Stimulated activated CD4-positive, alpha-beta T cell treated with anti-CD3 and anti-CD28 coated beads, TNF-alpha, amount 100 ng/mL, for 1 hour (primary cell): ENCODE data around the gene HADHB.
"Not testable (repeated sequence)": the region's sequence is repeated elsewhere in the genome, so short reads cannot be mapped to it uniquely, and the experiment has no call there.

Source experiments
- DNase-seq, 3 donors: peaks; one replicate each; pipeline ENCODE4 v3.0.0-alpha.2; 2020; ENCODE audit warnings: low read depth in 3 of 3, low spot score in 1 of 3

HADHB gene

GRCh38 chr2:26243470-26244308 lies 1.1 kb upstream of the HADHB start:
- DNase-seq: no peak

GRCh38 chr2:26245231-26245732 lies 543 bp downstream of the HADHB start:
- peak; percentile 9 to 41 (median 35) for DNase-seq

GRCh38 chr2:26245810-26246209 lies 1.1 kb downstream of the HADHB start:
- no peak for DNase-seq

- no peak for DNase-seq
These were observed 2.1 kb downstream of the HADHB start for GRCh38 chr2:26246818-26247217.

GRCh38 chr2:26249625-26250024 lies 4.9 kb downstream of the HADHB start:
- DNase-seq: no peak

GRCh38 chr2:26251893-26252292 lies 7.2 kb downstream of the HADHB start:
- no peak for DNase-seq

GRCh38 chr2:26255759-26256384 lies 11.1 kb downstream of the HADHB start:
- no peak for DNase-seq

GRCh38 chr2:26258836-26259235 lies 14.1 kb downstream of the HADHB start:
- not testable (repeated sequence) for DNase-seq

GRCh38 chr2:26268213-26268612 lies 23.5 kb downstream of the HADHB start:
- DNase-seq: no peak

- DNase-seq: not testable (repeated sequence)
These were observed 24.1 kb downstream of the HADHB start for GRCh38 chr2:26268670-26269385.

GRCh38 chr2:26269571-26270158 lies 24.9 kb downstream of the HADHB start:
- no peak for DNase-seq

- DNase-seq: no peak
These were observed 25.6 kb downstream of the HADHB start for GRCh38 chr2:26270373-26270772.

GRCh38 chr2:26273501-26273900 lies 28.8 kb downstream of the HADHB start:
- no peak for DNase-seq

- DNase-seq: no peak
These were observed 29.4 kb downstream of the HADHB start for GRCh38 chr2:26274058-26274613.

- DNase-seq: no peak
These were observed 31.9 kb downstream of the HADHB start for GRCh38 chr2:26276484-26277227.

- no peak for DNase-seq
These were observed 35.1 kb downstream of the HADHB start for GRCh38 chr2:26279886-26280285.

- no peak for DNase-seq
These were observed 36.5 kb downstream of the HADHB start for GRCh38 chr2:26281226-26281625.

- DNase-seq: no peak
These were observed 38.9 kb downstream of the HADHB start for GRCh38 chr2:26283606-26284005.

GRCh38 chr2:26284132-26284531 lies 39.4 kb downstream of the HADHB start:
- no peak for DNase-seq

- DNase-seq: no peak
These were observed 41.2 kb downstream of the HADHB start for GRCh38 chr2:26285931-26286330.
